HUES48 (cell line): ENCODE results near the gene CXCR5.

ENCODE experiments used
- H3K27ac ChIP-seq: one replicate; pipeline ENCODE4 v1.7.0; 2013; ENCODE audit warnings: low read depth, low read length, inconsistent platforms
- H3K27me3 ChIP-seq: 2 replicates; pipeline ENCODE4 v1.6.1; 2013; ENCODE audit warnings: mild to moderate bottlenecking, low read length; ENCODE audit not compliant: control insufficient read depth, insufficient read depth
- H3K36me3 ChIP-seq: 2 replicates; pipeline ENCODE4 v1.6.1; 2013; ENCODE audit warnings: low read length; ENCODE audit not compliant: control insufficient read depth, insufficient read depth
- H3K4me1 ChIP-seq: 2 replicates; pipeline ENCODE4 v1.6.1; 2013; ENCODE audit warnings: mild to moderate bottlenecking, low read length; ENCODE audit not compliant: control insufficient read depth, insufficient read depth
- H3K4me3 ChIP-seq: 2 replicates; pipeline ENCODE4 v1.5.1; 2013; ENCODE audit warnings: mild to moderate bottlenecking, low read depth, low read length
- H3K9ac ChIP-seq: 2 replicates; pipeline ENCODE4 v1.6.1; 2013; ENCODE audit warnings: mild to moderate bottlenecking, low read depth, low read length, moderate library complexity
- H3K9me3 ChIP-seq: 2 replicates; pipeline ENCODE4 v1.6.1; 2013; ENCODE audit warnings: low read length; ENCODE audit not compliant: control insufficient read depth, insufficient read depth

Gene CXCR5

GRCh38 chr11:118935376-118935775 is 51.7 kb downstream of the CXCR5 start:
- H3K9ac ChIP-seq, result no peak overlapping the region
- H3K4me3 ChIP-seq, result no peak overlapping the region
- H3K27me3 ChIP-seq, result peaks cover 17% of the 10 kb centered on the region
- no peaks in the 10 kb centered on the region for H3K36me3 ChIP-seq
- no peaks in the 10 kb centered on the region for H3K9me3 ChIP-seq
- H3K27ac ChIP-seq, result no peak overlapping the region
- H3K4me1 ChIP-seq, result peaks cover 14% of the 10 kb centered on the region

- Histone ChIP-seq H3K4me1 (peaks cover 12% of the 10 kb centered on the region), H3K36me3 (no peaks in the 10 kb centered on the region), H3K9ac (no peak overlapping the region), H3K27me3 (peaks cover 5% of the 10 kb centered on the region; the same call in 1 of the 2 replicates), H3K27ac (no peak overlapping the region), H3K4me3 (no peak overlapping the region), H3K9me3 (no peaks in the 10 kb centered on the region)
Observed at GRCh38 chr11:118938491-118939403, 55.1 kb downstream of the CXCR5 start.

- H3K9me3 ChIP-seq, result no peaks in the 10 kb centered on the region
- H3K4me1 ChIP-seq, result peaks cover 12% of the 10 kb centered on the region
- no peaks in the 10 kb centered on the region for H3K36me3 ChIP-seq
- no peak overlapping the region for H3K27ac ChIP-seq
- H3K9ac ChIP-seq, result no peak overlapping the region
- H3K4me3 ChIP-seq, result no peak overlapping the region
- peaks cover 5% of the 10 kb centered on the region; the same call in 1 of the 2 replicates for H3K27me3 ChIP-seq
Observed at GRCh38 chr11:118939404-118939915, 55.8 kb downstream of the CXCR5 start.

GRCh38 chr11:118939953-118940598 is 56.4 kb downstream of the CXCR5 start:
- Histone ChIP-seq H3K4me3 (no peak overlapping the region), H3K4me1 (peaks cover 12% of the 10 kb centered on the region), H3K36me3 (no peaks in the 10 kb centered on the region), H3K9me3 (no peaks in the 10 kb centered on the region), H3K27ac (no peak overlapping the region), H3K9ac (no peak overlapping the region), H3K27me3 (peaks cover 5% of the 10 kb centered on the region; the same call in 1 of the 2 replicates)

- Histone ChIP-seq H3K9me3 (no peaks in the 10 kb centered on the region), H3K36me3 (no peaks in the 10 kb centered on the region), H3K4me1 (no peaks in the 10 kb centered on the region), H3K9ac (no peak overlapping the region), H3K27ac (no peak overlapping the region), H3K4me3 (no peak overlapping the region), H3K27me3 (no peaks in the 10 kb centered on the region)
Observed at GRCh38 chr11:118947091-118947490, 63.4 kb downstream of the CXCR5 start.
